Upper lobe of left lung (tissue), 4 donors: ENCODE results near the gene SAMD1.
A peak's percentile ranks its signal among the peaks of the same experiment; 100 is the strongest.

Experiments
- CTCF ChIP-seq, 6 experiments: fragments of 450-650 bp in 4 of 6; fragments of 200-600 bp in 2 of 6; sonication (generic) in 2 of 6; IDR thresholded peaks; one replicate each; pipeline ENCODE4 v1.5.1; 2016 to 2019; ENCODE audit warnings: antibody characterized with exemption in 6 of 6
- EP300 ChIP-seq, 4 donors: sonication (generic); formaldehyde crosslinking; IDR thresholded peaks; one replicate each; pipeline ENCODE4 v1.5.1; 2017; ENCODE audit warnings: antibody characterized with exemption in 4 of 4, control low read depth in 2 of 4
- POLR2A ChIP-seq, 4 donors: fragments of 450-650 bp; IDR thresholded peaks; one replicate each; pipeline ENCODE4 v1.5.1; 2016 to 2017; ENCODE audit warnings: antibody characterized with exemption in 4 of 4, mild to moderate bottlenecking in 2 of 4
- POLR2AphosphoS5 ChIP-seq, 2 donors: sonication (generic); formaldehyde crosslinking; IDR thresholded peaks; one replicate each; pipeline ENCODE4 v1.5.1; 2017; ENCODE audit warnings: antibody characterized with exemption in 2 of 2

DNA sequence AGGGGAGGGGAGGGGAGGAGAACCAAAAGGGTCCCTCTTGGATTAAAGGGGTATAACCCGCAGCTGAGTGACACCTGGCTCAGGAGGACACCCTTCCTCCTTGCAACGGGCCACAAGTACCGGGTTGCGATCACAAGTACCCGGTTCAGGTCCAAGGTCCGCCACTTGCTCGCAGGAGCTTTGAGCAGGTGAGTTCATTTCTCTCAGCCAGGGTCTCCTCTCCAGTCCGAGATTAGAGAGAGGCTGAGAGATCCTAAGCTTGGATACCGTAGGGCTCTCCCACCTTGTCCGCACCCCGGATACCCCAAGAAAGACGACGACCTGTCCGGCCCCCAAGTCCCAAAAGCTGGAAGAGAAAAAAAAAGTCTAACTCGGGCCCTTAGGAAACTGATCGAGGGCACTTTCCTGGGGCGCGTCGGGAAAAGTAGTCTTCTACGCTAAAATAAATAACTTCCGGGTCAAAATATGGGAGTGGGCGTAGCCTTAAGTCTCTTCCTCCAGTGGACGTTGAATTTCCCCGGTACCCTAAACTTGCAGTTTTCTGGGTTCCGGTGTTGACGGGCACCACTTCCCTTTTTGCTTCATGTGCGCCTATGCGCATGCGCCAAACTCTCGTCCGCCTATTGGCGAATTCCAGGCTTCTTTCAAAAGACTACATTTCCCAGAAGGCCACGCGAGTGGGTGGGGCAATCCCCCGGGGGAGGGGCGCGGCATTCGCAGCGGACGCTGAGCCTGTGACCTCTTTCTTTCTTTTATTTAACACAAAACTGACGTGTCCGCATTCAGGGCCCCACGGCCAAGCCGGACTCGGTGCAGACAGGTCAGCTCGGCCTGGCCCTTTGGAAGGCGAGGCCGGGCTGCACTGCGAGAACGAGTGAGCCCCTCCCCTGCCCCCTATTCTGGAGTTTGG is 9.4 kb downstream of the SAMD1 start:
- TF ChIP-seq CTCF (IDR thresholded peaks at IDR 0.05) (peak in 4 of 6 experiments; percentile 16 to 20 (median 18)), POLR2AphosphoS5 (IDR thresholded peaks at IDR 0.05) (peak; percentile 81 to 88), POLR2A (IDR thresholded peaks at IDR 0.05) (peak; percentile 27 to 82 (median 76)), EP300 (IDR thresholded peaks at IDR 0.05) (no peak)
